K562 (cell line): ENCODE measurements around the gene MAP4K1. TPM values are rescaled to one million over a fixed set of nuclear protein-coding genes. Genes with fewer than 3 reads are reported as not detected.

Source experiments
- DACH1 ChIP-seq: fragments of 450-650 bp; IDR thresholded peaks from 2 replicates; pipeline ENCODE4 v1.6.1; 2018; ENCODE audit not compliant: partially characterized antibody
- FOXJ2 ChIP-seq: fragments of 200-800 bp; sonication (Bioruptor generic); IDR thresholded peaks from 2 replicates; pipeline ENCODE4 v1.6.1; 2016; ENCODE audit warnings: missing genetic modification characterization, missing compliant biosample characterization
- GTF2E2 ChIP-seq: fragments of 200-800 bp; sonication (Bioruptor generic); IDR thresholded peaks from 2 replicates; pipeline ENCODE4 v1.6.1; 2016; ENCODE audit warnings: missing genetic modification characterization, missing compliant biosample characterization
- HEY1 ChIP-seq: fragments of 250-450 bp; sonication (Bioruptor Pico); IDR thresholded peaks from 2 replicates; pipeline ENCODE4 v1.5.0; 2020; ENCODE audit warnings: mild to moderate bottlenecking, moderate library complexity, borderline replicate concordance
- IRF2 ChIP-seq: sonication (generic); formaldehyde crosslinking; IDR thresholded peaks from 2 replicates; pipeline ENCODE4 v1.8.1; 2022; ENCODE audit warnings: mild to moderate bottlenecking, missing genetic modification reagents
- MAFG ChIP-seq: fragments of 450-650 bp; conservative IDR thresholded peaks from 2 replicates; pipeline ENCODE4 v1.6.1; 2016; ENCODE audit warnings: missing genetic modification characterization, missing compliant biosample characterization
- NFATC3 ChIP-seq: fragments of 450-650 bp; IDR thresholded peaks from 2 replicates; pipeline ENCODE4 v1.6.1; 2017; ENCODE audit warnings: mild to moderate bottlenecking
- POLR3G ChIP-seq: IDR thresholded peaks from 2 replicates; pipeline ENCODE4 v1.6.1; 2011; ENCODE audit not compliant: insufficient read length, insufficient replicate concordance; ENCODE audit errors: extremely low read depth
- PRPF4 ChIP-seq: fragments of 200-400 bp; formaldehyde crosslinking; IDR thresholded peaks from one replicate; pipeline ENCODE4 v1.6.1; 2017; ENCODE audit warnings: low read length, low read depth, mild to moderate bottlenecking; ENCODE audit not compliant: insufficient read depth, poor library complexity, severe bottlenecking
- RAD21 ChIP-seq, 2 experiments: fragments of 250-450 bp in 1 of 2; fragments of 450-650 bp in 1 of 2; sonication (Bioruptor Pico) in 1 of 2; formaldehyde crosslinking in 1 of 2; IDR thresholded peaks in 1 of 2; conservative IDR thresholded peaks in 1 of 2; 2 replicates each; pipeline versions ENCODE4 v1.4.0 to v1.8.0; 2020 to 2022; ENCODE audit warnings: mild to moderate bottlenecking in 2 of 2, moderate library complexity in 1 of 2
- SMARCC2 ChIP-seq: fragments of 450-650 bp; IDR thresholded peaks from 2 replicates; pipeline ENCODE4 v1.6.1; 2017; ENCODE audit warnings: antibody characterized with exemption, moderate library complexity, mild to moderate bottlenecking, low read depth
- TAF1 ChIP-seq: IDR thresholded peaks from 2 replicates; pipeline ENCODE4 v1.6.1; 2011; ENCODE audit warnings: mild to moderate bottlenecking, low read length, moderate library complexity; ENCODE audit not compliant: insufficient read depth, control insufficient read depth, severe bottlenecking; ENCODE audit errors: extremely low read depth
- ZNF316 ChIP-seq: fragments of 450-650 bp; IDR thresholded peaks from 2 replicates; pipeline ENCODE4 v1.6.1; 2016
- polyA plus RNA-seq, 8 experiments: library from polyadenylated mRNA; depleted of rRNA in 4 of 8; stranded (reverse) in 5 of 8; unstranded in 3 of 8; fragments of >200 nt; fragmentation: Nextera tagmentation in 2 of 8; fragmentation: Illumina TruSeq in 1 of 8; extraction: Ambion mirVana in 2 of 8; extraction: Trizol in 1 of 8; gene quantifications; 2 replicates each; pipeline versions ENCODE4 v1.2.1 to v1.2.3, GENCODE V29; 2011 to 2014; ENCODE audit warnings: inconsistent platforms in 1 of 8, missing spikeins in 1 of 8
- total RNA-seq, 7 experiments: library from RNA; depleted of rRNA in 6 of 7; stranded (reverse); fragments of >200 nt in 6 of 7; fragmentation: Illumina TruSeq in 2 of 7; extraction: Trizol in 2 of 7; gene quantifications; 2 replicates each; pipeline versions ENCODE4 v1.2.1 to v1.2.3, GENCODE V29; 2011 to 2021; ENCODE audit warnings: low replicate concordance in 1 of 7
- TF ChIP-seq, protein P1 (sequence below), 3 experiments: IDR thresholded peaks in 2 of 3; conservative IDR thresholded peaks in 1 of 3; 2 replicates each; pipeline ENCODE4 v1.5.1; 2011 to 2012; ENCODE audit warnings: low read length in 3 of 3, mild to moderate bottlenecking in 3 of 3, control low read depth in 2 of 3, improper control_type of control experiment in 1 of 3, inconsistent platforms in 1 of 3, low read depth in 1 of 3, mixed read lengths in 1 of 3, moderate library complexity in 1 of 3; ENCODE audit not compliant: insufficient read depth in 2 of 3
- TF ChIP-seq, protein P2 (sequence below): fragments of 450-650 bp; IDR thresholded peaks from 2 replicates; pipeline ENCODE4 v1.6.1; 2016; ENCODE audit warnings: mild to moderate bottlenecking
- TF ChIP-seq, protein P3 (sequence below): fragments of 250-450 bp; sonication (Bioruptor Pico); IDR thresholded peaks from 2 replicates; pipeline ENCODE4 v1.5.0; 2020; ENCODE audit warnings: mild to moderate bottlenecking, borderline replicate concordance
- TF ChIP-seq, protein P4 (sequence below): fragments of 250-450 bp; sonication (Bioruptor Pico); IDR thresholded peaks from 2 replicates; pipeline ENCODE4 v1.9.0; 2021; ENCODE audit warnings: mild to moderate bottlenecking
- TF ChIP-seq, protein P5 (sequence below): fragments of 450-650 bp; IDR thresholded peaks from 2 replicates; pipeline ENCODE4 v1.6.1; 2016; ENCODE audit warnings: antibody characterized with exemption

MAP4K1 gene
- total and polyA plus RNA-seq, 9 of the 15 experiments (the other 6 are each of a cell fraction or from before 2014, with no cell fraction given) = 0.14 to 3.2 (median 0.73) TPM; not detected in 1

DNA sequence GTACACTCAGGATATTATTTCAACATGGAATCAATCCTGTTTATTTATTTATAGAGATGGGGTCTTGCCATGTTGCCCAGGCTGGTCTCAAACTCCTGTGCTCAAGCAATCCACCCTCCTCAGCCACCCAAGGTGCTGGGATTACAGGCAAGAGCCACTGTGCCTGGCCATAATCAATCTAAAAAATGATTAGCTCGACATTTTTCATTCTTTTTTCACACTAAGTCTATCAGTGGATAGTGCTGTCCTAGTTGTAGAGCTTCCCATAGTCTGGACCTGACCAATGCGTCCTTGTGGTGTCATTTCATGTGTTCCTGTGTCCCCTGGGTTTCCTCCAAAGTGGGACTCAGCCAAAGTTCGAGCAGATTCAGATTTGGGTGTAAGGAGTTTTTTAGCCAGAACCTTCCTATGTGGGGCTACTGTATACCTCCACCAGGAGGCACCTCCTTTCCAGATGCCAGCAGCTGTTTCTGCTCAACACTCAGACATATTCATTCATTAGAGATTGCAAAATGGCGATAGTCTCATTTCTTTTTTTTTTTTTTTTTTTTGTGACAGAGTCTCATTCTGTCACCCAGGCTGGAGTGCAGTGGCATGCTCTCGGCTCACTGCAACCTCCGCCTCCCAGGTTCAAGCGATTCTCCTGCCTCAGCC lies 61.1 kb downstream of the MAP4K1 start (continued):
- TF ChIP-seq, protein P1, sequence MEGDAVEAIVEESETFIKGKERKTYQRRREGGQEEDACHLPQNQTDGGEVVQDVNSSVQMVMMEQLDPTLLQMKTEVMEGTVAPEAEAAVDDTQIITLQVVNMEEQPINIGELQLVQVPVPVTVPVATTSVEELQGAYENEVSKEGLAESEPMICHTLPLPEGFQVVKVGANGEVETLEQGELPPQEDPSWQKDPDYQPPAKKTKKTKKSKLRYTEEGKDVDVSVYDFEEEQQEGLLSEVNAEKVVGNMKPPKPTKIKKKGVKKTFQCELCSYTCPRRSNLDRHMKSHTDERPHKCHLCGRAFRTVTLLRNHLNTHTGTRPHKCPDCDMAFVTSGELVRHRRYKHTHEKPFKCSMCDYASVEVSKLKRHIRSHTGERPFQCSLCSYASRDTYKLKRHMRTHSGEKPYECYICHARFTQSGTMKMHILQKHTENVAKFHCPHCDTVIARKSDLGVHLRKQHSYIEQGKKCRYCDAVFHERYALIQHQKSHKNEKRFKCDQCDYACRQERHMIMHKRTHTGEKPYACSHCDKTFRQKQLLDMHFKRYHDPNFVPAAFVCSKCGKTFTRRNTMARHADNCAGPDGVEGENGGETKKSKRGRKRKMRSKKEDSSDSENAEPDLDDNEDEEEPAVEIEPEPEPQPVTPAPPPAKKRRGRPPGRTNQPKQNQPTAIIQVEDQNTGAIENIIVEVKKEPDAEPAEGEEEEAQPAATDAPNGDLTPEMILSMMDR (IDR thresholded peaks at IDR 0.05 in 2 of 3, conservative IDR thresholded peaks at IDR 0.05 in 1 of 3; ENCODE audit: insufficient read depth in 2 of 3, low read depth in 1 of 3, low read length in 3 of 3) = peak in 2 of 3 experiments; percentile 36 to 50; a peak in 2 of 6 replicates
- no peak for TF ChIP-seq TAF1
- TF ChIP-seq, protein P2, sequence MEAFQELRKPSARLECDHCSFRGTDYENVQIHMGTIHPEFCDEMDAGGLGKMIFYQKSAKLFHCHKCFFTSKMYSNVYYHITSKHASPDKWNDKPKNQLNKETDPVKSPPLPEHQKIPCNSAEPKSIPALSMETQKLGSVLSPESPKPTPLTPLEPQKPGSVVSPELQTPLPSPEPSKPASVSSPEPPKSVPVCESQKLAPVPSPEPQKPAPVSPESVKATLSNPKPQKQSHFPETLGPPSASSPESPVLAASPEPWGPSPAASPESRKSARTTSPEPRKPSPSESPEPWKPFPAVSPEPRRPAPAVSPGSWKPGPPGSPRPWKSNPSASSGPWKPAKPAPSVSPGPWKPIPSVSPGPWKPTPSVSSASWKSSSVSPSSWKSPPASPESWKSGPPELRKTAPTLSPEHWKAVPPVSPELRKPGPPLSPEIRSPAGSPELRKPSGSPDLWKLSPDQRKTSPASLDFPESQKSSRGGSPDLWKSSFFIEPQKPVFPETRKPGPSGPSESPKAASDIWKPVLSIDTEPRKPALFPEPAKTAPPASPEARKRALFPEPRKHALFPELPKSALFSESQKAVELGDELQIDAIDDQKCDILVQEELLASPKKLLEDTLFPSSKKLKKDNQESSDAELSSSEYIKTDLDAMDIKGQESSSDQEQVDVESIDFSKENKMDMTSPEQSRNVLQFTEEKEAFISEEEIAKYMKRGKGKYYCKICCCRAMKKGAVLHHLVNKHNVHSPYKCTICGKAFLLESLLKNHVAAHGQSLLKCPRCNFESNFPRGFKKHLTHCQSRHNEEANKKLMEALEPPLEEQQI = no peak
- TF ChIP-seq MAFG = peak; percentile 64
- TF ChIP-seq IRF2 (CRISPR knock-in tag) = no peak
- no peak for TF ChIP-seq HEY1 (CRISPR knock-in tag)
- TF ChIP-seq DACH1 = peak; percentile 6
- TF ChIP-seq SMARCC2 = no peak
- TF ChIP-seq ZNF316 = peak; percentile 91
- no peak for TF ChIP-seq FOXJ2
- TF ChIP-seq POLR3G = no peak
- TF ChIP-seq NFATC3 = no peak
- TF ChIP-seq, protein P3, sequence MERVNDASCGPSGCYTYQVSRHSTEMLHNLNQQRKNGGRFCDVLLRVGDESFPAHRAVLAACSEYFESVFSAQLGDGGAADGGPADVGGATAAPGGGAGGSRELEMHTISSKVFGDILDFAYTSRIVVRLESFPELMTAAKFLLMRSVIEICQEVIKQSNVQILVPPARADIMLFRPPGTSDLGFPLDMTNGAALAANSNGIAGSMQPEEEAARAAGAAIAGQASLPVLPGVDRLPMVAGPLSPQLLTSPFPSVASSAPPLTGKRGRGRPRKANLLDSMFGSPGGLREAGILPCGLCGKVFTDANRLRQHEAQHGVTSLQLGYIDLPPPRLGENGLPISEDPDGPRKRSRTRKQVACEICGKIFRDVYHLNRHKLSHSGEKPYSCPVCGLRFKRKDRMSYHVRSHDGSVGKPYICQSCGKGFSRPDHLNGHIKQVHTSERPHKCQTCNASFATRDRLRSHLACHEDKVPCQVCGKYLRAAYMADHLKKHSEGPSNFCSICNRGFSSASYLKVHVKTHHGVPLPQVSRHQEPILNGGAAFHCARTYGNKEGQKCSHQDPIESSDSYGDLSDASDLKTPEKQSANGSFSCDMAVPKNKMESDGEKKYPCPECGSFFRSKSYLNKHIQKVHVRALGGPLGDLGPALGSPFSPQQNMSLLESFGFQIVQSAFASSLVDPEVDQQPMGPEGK (CRISPR knock-in tag) = no peak
- TF ChIP-seq RAD21 (CRISPR knock-in tag; conservative IDR thresholded peaks at IDR 0.05 in 1 of 2, IDR thresholded peaks at IDR 0.05 in 1 of 2) = peak in 1 of 2 experiments; percentile 25; a peak in 2 of 4 replicates
- TF ChIP-seq, protein P4, sequence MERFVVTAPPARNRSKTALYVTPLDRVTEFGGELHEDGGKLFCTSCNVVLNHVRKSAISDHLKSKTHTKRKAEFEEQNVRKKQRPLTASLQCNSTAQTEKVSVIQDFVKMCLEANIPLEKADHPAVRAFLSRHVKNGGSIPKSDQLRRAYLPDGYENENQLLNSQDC = no peak
- no peak for TF ChIP-seq PRPF4
- 0 out of 2 replicates have a peak, but pooled peaks have one; percentile 24 for TF ChIP-seq GTF2E2 (tag)
- TF ChIP-seq, protein P5, sequence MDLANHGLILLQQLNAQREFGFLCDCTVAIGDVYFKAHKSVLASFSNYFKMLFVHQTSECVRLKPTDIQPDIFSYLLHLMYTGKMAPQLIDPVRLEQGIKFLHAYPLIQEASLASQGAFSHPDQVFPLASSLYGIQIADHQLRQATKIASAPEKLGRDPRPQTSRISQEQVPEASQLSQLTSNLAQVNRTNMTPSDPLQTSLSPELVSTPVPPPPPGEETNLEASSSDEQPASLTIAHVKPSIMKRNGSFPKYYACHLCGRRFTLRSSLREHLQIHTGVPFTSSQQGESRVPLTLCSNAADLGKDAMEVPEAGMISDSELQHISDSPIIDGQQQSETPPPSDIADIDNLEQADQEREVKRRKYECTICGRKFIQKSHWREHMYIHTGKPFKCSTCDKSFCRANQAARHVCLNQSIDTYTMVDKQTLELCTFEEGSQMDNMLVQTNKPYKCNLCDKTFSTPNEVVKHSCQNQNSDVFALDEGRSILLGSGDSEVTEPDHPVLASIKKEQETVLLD = no peak
